ENCODE measurements around the gene HCAR2. TPM values are rescaled to one million over a fixed set of nuclear protein-coding genes. Genes with fewer than 3 reads are reported as not detected.
"Not testable (repeated sequence)": the region's sequence is repeated elsewhere in the genome, so short reads cannot be mapped to it uniquely, and the experiment has no call there.

The HCAR2 gene
- total and polyA plus RNA-seq, 2 experiments from 2014 or later = 2.1 to 3.7 TPM

GRCh38 chr12:122656298-122656697 is 46.9 kb downstream of the HCAR2 start:
- H3K4me3 ChIP-seq = no peak overlapping the region
- no peak overlapping the region for H3K27ac ChIP-seq
- TF ChIP-seq EZH2phosphoT487 (IDR thresholded peaks at IDR 0.05; ENCODE audit: low read depth, severe bottlenecking, unreplicated experiment) (no peak), CTCF (IDR thresholded peaks at IDR 0.05; ENCODE audit: poor library complexity) (no peak), EZH2 (IDR thresholded peaks at IDR 0.05; ENCODE audit: borderline replicate concordance) (no peak)
- H3K79me2 ChIP-seq = no peaks in the 10 kb centered on the region
- 99% methylated on average over 3 of the region's 3 CpGs for WGBS (ENCODE audit: low lambda C conversion rate, missing lambda C conversion rate)
- H3K27me3 ChIP-seq = no peaks in the 10 kb centered on the region
- H3K9me3 ChIP-seq (ENCODE audit: low read depth) = no peaks in the 10 kb centered on the region
- H3K36me3 ChIP-seq (replicated peaks; ENCODE audit: insufficient read depth, low read depth) = no peaks in the 10 kb centered on the region
- H3K4me2 ChIP-seq = no peak overlapping the region
- no peaks in the 10 kb centered on the region for H4K20me1 ChIP-seq (ENCODE audit: insufficient read depth, poor library complexity, severe bottlenecking)
- no peak overlapping the region for H2AFZ ChIP-seq
- H3K4me1 ChIP-seq (ENCODE audit: insufficient read depth) = no peaks in the 10 kb centered on the region
- no peaks in the 10 kb centered on the region for H3K9me2 ChIP-seq (replicated peaks; ENCODE audit: insufficient read depth)
- DNase-seq (ENCODE audit: low spot score) = no peak

GRCh38 chr12:122653291-122653690 is 49.9 kb downstream of the HCAR2 start:
- not testable (repeated sequence) for H3K4me1 ChIP-seq (ENCODE audit: insufficient read depth); H3K79me2 ChIP-seq; H2AFZ ChIP-seq; H3K27me3 ChIP-seq; H3K27ac ChIP-seq; H3K9me2 ChIP-seq (replicated peaks; ENCODE audit: insufficient read depth); H3K36me3 ChIP-seq (replicated peaks; ENCODE audit: insufficient read depth, low read depth); H3K9me3 ChIP-seq (ENCODE audit: low read depth); H3K4me2 ChIP-seq; DNase-seq (ENCODE audit: low spot score); H4K20me1 ChIP-seq (ENCODE audit: insufficient read depth, poor library complexity, severe bottlenecking); H3K4me3 ChIP-seq
- WGBS (ENCODE audit: low lambda C conversion rate, missing lambda C conversion rate) = 98% methylated on average over 8 of the region's 8 CpGs

- H3K4me1 ChIP-seq (ENCODE audit: insufficient read depth) = no peaks in the 10 kb centered on the region
- WGBS (ENCODE audit: low lambda C conversion rate, missing lambda C conversion rate) = 79% methylated on average over 11 of the region's 11 CpGs
- no peaks in the 10 kb centered on the region for H3K9me2 ChIP-seq (replicated peaks; ENCODE audit: insufficient read depth)
- DNase-seq (ENCODE audit: low spot score) = no peak
- H4K20me1 ChIP-seq (ENCODE audit: insufficient read depth, poor library complexity, severe bottlenecking) = no peaks in the 10 kb centered on the region
- H3K4me3 ChIP-seq = no peak overlapping the region
- H3K27me3 ChIP-seq = no peaks in the 10 kb centered on the region
- no peaks in the 10 kb centered on the region for H3K36me3 ChIP-seq (replicated peaks; ENCODE audit: insufficient read depth, low read depth)
- H3K27ac ChIP-seq = no peak overlapping the region
- H2AFZ ChIP-seq = no peak overlapping the region
- H3K9me3 ChIP-seq (ENCODE audit: low read depth) = no peaks in the 10 kb centered on the region
- no peak overlapping the region for H3K4me2 ChIP-seq
- no peaks in the 10 kb centered on the region for H3K79me2 ChIP-seq
- no peak for TF ChIP-seq EZH2phosphoT487 (IDR thresholded peaks at IDR 0.05; ENCODE audit: low read depth, severe bottlenecking, unreplicated experiment)
- no peak for TF ChIP-seq EZH2 (IDR thresholded peaks at IDR 0.05; ENCODE audit: borderline replicate concordance)
- no peak for TF ChIP-seq CTCF (IDR thresholded peaks at IDR 0.05; ENCODE audit: poor library complexity)
These were observed 51.5 kb downstream of the HCAR2 start for GRCh38 chr12:122651520-122652224.

Small RNAs within 50 kb of the gene (small RNA-seq; reads per million reads assigned to genes)
- not detected for gene AC026333.2

Other genes starting within 250 kb of the HCAR2 start
- gene ZCCHC8, start 202.4 kb downstream of the HCAR2 start, total RNA-seq = 20.2 and 24.5 TPM in 2 replicates
- gene ZCCHC8, start 202.4 kb downstream of the HCAR2 start, polyA plus RNA-seq = 12.2 and 13.5 TPM in 2 replicates
- gene RSRC2, start 176.4 kb downstream of the HCAR2 start, total RNA-seq = 67.3 and 90.9 TPM in 2 replicates
- 53.6 and 73.8 TPM in 2 replicates for gene RSRC2, start 176.4 kb downstream of the HCAR2 start, polyA plus RNA-seq
- gene KNTC1, start 176.1 kb downstream of the HCAR2 start, total RNA-seq = 18.1 and 25.9 TPM in 2 replicates
- 5.8 and 17.0 TPM in 2 replicates for gene KNTC1, start 176.1 kb downstream of the HCAR2 start, polyA plus RNA-seq
- 0.12 and 0.30 TPM in 2 replicates for gene HCAR3, start 13.5 kb upstream of the HCAR2 start, total RNA-seq
- gene HCAR3, start 13.5 kb upstream of the HCAR2 start, polyA plus RNA-seq = 0.34 and 1.2 TPM in 2 replicates
- 0.40 and 0.63 TPM in 2 replicates for gene HCAR1, start 27.5 kb upstream of the HCAR2 start, total RNA-seq
- gene HCAR1, start 27.5 kb upstream of the HCAR2 start, polyA plus RNA-seq = 0.19 TPM in 1 of 2 replicates, not detected in the other
- 42.5 and 42.6 TPM in 2 replicates for gene DENR, start 49.5 kb upstream of the HCAR2 start, total RNA-seq
- gene DENR, start 49.5 kb upstream of the HCAR2 start, polyA plus RNA-seq = 62.8 and 64.8 TPM in 2 replicates
- 0.50 and 1.1 TPM in 2 replicates for gene CCDC62, start 71.2 kb upstream of the HCAR2 start, total RNA-seq
- 0.12 TPM in 2 replicates for gene CCDC62, start 71.2 kb upstream of the HCAR2 start, polyA plus RNA-seq
- gene HIP1R, start 132.1 kb upstream of the HCAR2 start, total RNA-seq = 36.0 and 44.3 TPM in 2 replicates
- 31.8 and 33.1 TPM in 2 replicates for gene HIP1R, start 132.1 kb upstream of the HCAR2 start, polyA plus RNA-seq
- 23.5 and 24.7 TPM in 2 replicates for gene VPS37B, start 192.8 kb upstream of the HCAR2 start, total RNA-seq
- gene VPS37B, start 192.8 kb upstream of the HCAR2 start, polyA plus RNA-seq = 29.0 and 35.3 TPM in 2 replicates